Hepatocyte (in vitro differentiated cells): ENCODE results near the gene NTNG1.

Source experiments
- CTCF ChIP-seq: fragments of 200-600 bp; sonication (generic); IDR thresholded peaks from 2 replicates; pipeline ENCODE4 v1.5.1; 2016; ENCODE audit warnings: antibody characterized with exemption, mild to moderate bottlenecking; ENCODE audit not compliant: poor library complexity
- EZH2 ChIP-seq: fragments of 200-600 bp; sonication (generic); IDR thresholded peaks from 2 replicates; pipeline ENCODE4 v1.6.1; 2016; ENCODE audit warnings: antibody characterized with exemption, mild to moderate bottlenecking, borderline replicate concordance
- EZH2phosphoT487 ChIP-seq: fragments of 200-600 bp; sonication (generic); IDR thresholded peaks from one replicate; pipeline ENCODE4 v1.6.1; 2018; ENCODE audit warnings: antibody characterized with exemption, mild to moderate bottlenecking, low read depth, moderate library complexity; ENCODE audit not compliant: unreplicated experiment, severe bottlenecking

- TF ChIP-seq EZH2phosphoT487: no peak
- no peak for TF ChIP-seq CTCF
- TF ChIP-seq EZH2: no peak
Measured at GRCh38 chr1:107264007-107264406, 123.2 kb downstream of the NTNG1 start.
